Activated T-cell treated with anti-CD3 and anti-CD28 coated beads, Interleukin-2, amount 50 U/mL, for 48 hours (primary cell): ENCODE data around the gene UGT1A8.
"Not testable (repeated sequence)": the region's sequence is repeated elsewhere in the genome, so short reads cannot be mapped to it uniquely, and the experiment has no call there.

ENCODE experiments used
- DNase-seq, 2 experiments: peaks; one replicate each; pipeline ENCODE4 v3.0.0-alpha.2; 2020

UGT1A8 gene

GRCh38 chr2:233736868-233737653, 119.6 kb downstream of the UGT1A8 start:
- DNase-seq: not testable (repeated sequence)

GRCh38 chr2:233740870-233741269, 123.4 kb downstream of the UGT1A8 start:
- no peak for DNase-seq

GRCh38 chr2:233743464-233744259, 126.2 kb downstream of the UGT1A8 start:
- DNase-seq: no peak

GRCh38 chr2:233745073-233745755, 127.8 kb downstream of the UGT1A8 start:
- DNase-seq: no peak

GRCh38 chr2:233745838-233746237, 128.4 kb downstream of the UGT1A8 start:
- DNase-seq: not testable (repeated sequence)

- no peak for DNase-seq
Observed at GRCh38 chr2:233746475-233747282, 129.2 kb downstream of the UGT1A8 start.

GRCh38 chr2:233747283-233747544, 129.8 kb downstream of the UGT1A8 start:
- DNase-seq: no peak

- not testable (repeated sequence) for DNase-seq
Observed at GRCh38 chr2:233750689-233751088, 133.3 kb downstream of the UGT1A8 start.

- DNase-seq: not testable (repeated sequence)
Observed at GRCh38 chr2:233751212-233752009, 134.0 kb downstream of the UGT1A8 start.

GRCh38 chr2:233754872-233755611, 137.6 kb downstream of the UGT1A8 start:
- DNase-seq: no peak

GRCh38 chr2:233756429-233757081, 139.1 kb downstream of the UGT1A8 start:
- DNase-seq: no peak

- DNase-seq: no peak
Observed at GRCh38 chr2:233758141-233758540, 140.7 kb downstream of the UGT1A8 start.

- no peak for DNase-seq
Observed at GRCh38 chr2:233758849-233759248, 141.4 kb downstream of the UGT1A8 start.

GRCh38 chr2:233760043-233760442, 142.6 kb downstream of the UGT1A8 start, which contains the start of gene UGT1A1:
UGT1A1 (plus strand) TSS chr2:233760270; CDS start chr2:233760288, 18 bp downstream.
- DNase-seq: no peak

GRCh38 chr2:233761040-233761769, 143.8 kb downstream of the UGT1A8 start:
- no peak for DNase-seq

- DNase-seq: no peak
Observed at GRCh38 chr2:233764264-233764663, 146.8 kb downstream of the UGT1A8 start.

GRCh38 chr2:233764761-233765160, 147.3 kb downstream of the UGT1A8 start:
- DNase-seq: no peak

GRCh38 chr2:233766416-233766815, 149.0 kb downstream of the UGT1A8 start:
- no peak for DNase-seq

GRCh38 chr2:233768076-233768475, 150.6 kb downstream of the UGT1A8 start:
- DNase-seq: no peak

GRCh38 chr2:233769260-233769659, 151.8 kb downstream of the UGT1A8 start:
- no peak for DNase-seq
